ENCODE measurements around the gene ZFYVE19. TPM values are rescaled to one million over a fixed set of nuclear protein-coding genes. Genes with fewer than 3 reads are reported as not detected.

ZFYVE19 gene
- total and polyA plus RNA-seq, 3 donors from 2014 or later, result 22.4 to 38.2 (median 26.3) TPM

GRCh38 chr15:40850576-40851112 is 43.8 kb downstream of the ZFYVE19 start:
- Histone ChIP-seq H3K4me3 (no peak overlapping the region), H3K36me3 (ENCODE audit: low read depth, missing control alignments) (no peaks in the 10 kb centered on the region), H3K27ac (no peak overlapping the region), H3K4me1 (no peaks in the 10 kb centered on the region), H3K27me3 (no peaks in the 10 kb centered on the region), H3K9me3 (no peaks in the 10 kb centered on the region)
- DNase-seq, result no peak
- intact Hi-C loops (cut with DNase I; ENCODE audit: low total_unique reads), result no loop called here
- WGBS, 2 donors, result 84 to 93% methylated on average over 8 of the region's 8 CpGs
- no peak for TF ChIP-seq CTCF (IDR thresholded peaks at IDR 0.05)
- no peak for TF ChIP-seq POLR2A (IDR thresholded peaks at IDR 0.05)

- TF ChIP-seq CTCF (IDR thresholded peaks at IDR 0.05) (no peak), POLR2A (IDR thresholded peaks at IDR 0.05) (no peak)
- 94 to 96% methylated on average over 5 of the region's 5 CpGs for WGBS, 2 donors
- no peak overlapping the region for H3K27ac ChIP-seq
- DNase-seq, result no peak
- no peaks in the 10 kb centered on the region for H3K36me3 ChIP-seq (ENCODE audit: low read depth, missing control alignments)
- H3K27me3 ChIP-seq, result no peaks in the 10 kb centered on the region
- H3K4me1 ChIP-seq, result no peaks in the 10 kb centered on the region
- no peak overlapping the region for H3K4me3 ChIP-seq
- H3K9me3 ChIP-seq, result no peaks in the 10 kb centered on the region
- intact Hi-C loops (cut with DNase I; ENCODE audit: low total_unique reads), result no loop called here
Observed at GRCh38 chr15:40852529-40852928, 45.6 kb downstream of the ZFYVE19 start.

GRCh38 chr15:40853241-40853890 is 46.5 kb downstream of the ZFYVE19 start:
- Histone ChIP-seq H3K4me3 (no peak overlapping the region), H3K27me3 (no peaks in the 10 kb centered on the region), H3K4me1 (no peaks in the 10 kb centered on the region), H3K36me3 (ENCODE audit: low read depth, missing control alignments) (no peaks in the 10 kb centered on the region), H3K9me3 (no peaks in the 10 kb centered on the region), H3K27ac (no peak overlapping the region)
- intact Hi-C loops (cut with DNase I; ENCODE audit: low total_unique reads), result no loop called here
- 85 to 93% methylated on average over 6 to 16 of the region's 16 CpGs for WGBS, 2 donors
- TF ChIP-seq POLR2A (IDR thresholded peaks at IDR 0.05) (no peak), CTCF (IDR thresholded peaks at IDR 0.05) (no peak)
- no peak for DNase-seq

DNA sequence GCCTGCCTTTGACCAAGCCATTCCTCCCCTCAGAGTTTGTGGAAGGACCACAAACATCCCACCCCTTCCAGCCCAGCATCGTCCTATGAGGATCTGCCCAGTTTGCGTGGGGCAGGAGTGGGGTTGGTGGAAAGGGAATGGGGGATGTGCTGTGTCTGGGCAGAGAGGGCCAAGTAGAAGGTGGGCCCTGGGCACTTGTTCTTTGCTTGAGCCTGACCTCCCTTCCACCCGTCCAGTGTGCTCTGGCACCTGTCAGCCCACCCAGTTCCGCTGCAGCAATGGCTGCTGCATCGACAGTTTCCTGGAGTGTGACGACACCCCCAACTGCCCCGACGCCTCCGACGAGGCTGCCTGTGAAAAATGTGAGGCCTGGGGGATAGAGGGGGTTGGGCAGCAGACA is 47.3 kb downstream of the ZFYVE19 start:
- intact Hi-C loops (cut with DNase I; ENCODE audit: low total_unique reads), result no loop called here
- DNase-seq, result no peak
- Histone ChIP-seq H3K9me3 (no peaks in the 10 kb centered on the region), H3K27me3 (no peaks in the 10 kb centered on the region), H3K27ac (no peak overlapping the region), H3K4me1 (no peaks in the 10 kb centered on the region), H3K36me3 (ENCODE audit: low read depth, missing control alignments) (no peaks in the 10 kb centered on the region), H3K4me3 (no peak overlapping the region)
- 72 to 93% methylated on average over 2 to 10 of the region's 10 CpGs for WGBS, 2 donors
- TF ChIP-seq POLR2A (IDR thresholded peaks at IDR 0.05) (no peak), CTCF (IDR thresholded peaks at IDR 0.05) (no peak)

GRCh38 chr15:40855706-40856234 is 48.9 kb downstream of the ZFYVE19 start:
- intact Hi-C loops (cut with DNase I; ENCODE audit: low total_unique reads), result no loop called here
- H3K27ac ChIP-seq, result no peak overlapping the region

More at GRCh38 chr15:40855706-40856234, 48.9 kb downstream of the ZFYVE19 start:
- DNase-seq, result no peak
- WGBS, 2 donors, result 83 to 90% methylated on average over 13 of the region's 13 CpGs
- no peaks in the 10 kb centered on the region for H3K36me3 ChIP-seq (ENCODE audit: low read depth, missing control alignments)
- H3K4me1 ChIP-seq, result no peaks in the 10 kb centered on the region
- TF ChIP-seq CTCF (IDR thresholded peaks at IDR 0.05), result no peak
- no peak for TF ChIP-seq POLR2A (IDR thresholded peaks at IDR 0.05)
- no peaks in the 10 kb centered on the region for H3K9me3 ChIP-seq
- H3K27me3 ChIP-seq, result no peaks in the 10 kb centered on the region
- no peak overlapping the region for H3K4me3 ChIP-seq

Measured in testis (tissue), 3 donors.